ENCODE measurements around the gene CLDN12. TPM values are rescaled to one million over a fixed set of nuclear protein-coding genes. Genes with fewer than 3 reads are reported as not detected.

The CLDN12 gene
- total RNA-seq, 1 experiment from 2014 or later: 39.4 TPM

DNA sequence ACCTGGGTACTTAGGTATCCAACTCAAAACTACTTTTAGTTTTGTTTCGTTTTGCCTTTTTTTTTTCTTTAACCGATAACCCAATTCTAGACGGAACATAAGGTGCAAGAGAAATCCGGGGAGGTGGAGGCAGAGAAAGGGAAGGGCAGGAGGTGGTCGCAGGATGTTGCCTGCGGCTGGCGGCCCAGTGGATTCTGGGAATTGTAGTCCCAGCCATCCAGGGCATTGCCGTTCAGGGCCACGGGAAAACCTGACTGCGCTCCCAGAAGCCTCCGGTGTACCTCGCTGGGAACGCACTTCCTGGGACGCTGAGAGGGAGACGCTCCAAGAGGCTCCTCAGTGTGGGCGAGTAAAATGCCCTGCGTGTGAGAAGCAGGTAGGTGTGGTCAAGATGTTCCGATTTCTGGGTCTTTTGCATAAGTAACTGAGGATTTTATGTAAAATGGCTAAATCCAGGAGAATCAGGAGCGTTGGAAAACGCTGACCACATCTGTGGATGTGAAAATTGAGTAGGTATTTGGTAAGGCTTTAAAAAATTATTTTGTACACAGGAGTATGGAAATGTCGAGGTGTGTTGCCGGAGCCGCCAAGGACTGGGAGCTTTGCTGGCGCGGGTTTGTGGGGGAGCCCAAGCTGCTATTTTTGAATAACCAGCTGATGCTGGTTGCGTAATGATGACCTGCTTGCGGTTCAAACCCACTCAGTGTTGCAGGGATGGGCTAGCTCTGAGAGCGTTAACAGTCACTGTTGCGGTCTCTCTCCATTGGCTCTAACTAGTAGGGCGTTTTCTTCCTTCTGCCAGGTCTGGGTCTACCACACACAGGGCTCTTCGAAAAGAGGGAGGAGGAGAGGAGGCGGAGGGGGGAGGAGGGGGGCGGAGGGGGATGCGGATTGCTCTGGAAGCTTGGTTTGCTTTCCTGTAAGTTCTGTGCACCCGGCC, at the start of gene CLDN12 (continued):
- TF ChIP-seq, protein P1, sequence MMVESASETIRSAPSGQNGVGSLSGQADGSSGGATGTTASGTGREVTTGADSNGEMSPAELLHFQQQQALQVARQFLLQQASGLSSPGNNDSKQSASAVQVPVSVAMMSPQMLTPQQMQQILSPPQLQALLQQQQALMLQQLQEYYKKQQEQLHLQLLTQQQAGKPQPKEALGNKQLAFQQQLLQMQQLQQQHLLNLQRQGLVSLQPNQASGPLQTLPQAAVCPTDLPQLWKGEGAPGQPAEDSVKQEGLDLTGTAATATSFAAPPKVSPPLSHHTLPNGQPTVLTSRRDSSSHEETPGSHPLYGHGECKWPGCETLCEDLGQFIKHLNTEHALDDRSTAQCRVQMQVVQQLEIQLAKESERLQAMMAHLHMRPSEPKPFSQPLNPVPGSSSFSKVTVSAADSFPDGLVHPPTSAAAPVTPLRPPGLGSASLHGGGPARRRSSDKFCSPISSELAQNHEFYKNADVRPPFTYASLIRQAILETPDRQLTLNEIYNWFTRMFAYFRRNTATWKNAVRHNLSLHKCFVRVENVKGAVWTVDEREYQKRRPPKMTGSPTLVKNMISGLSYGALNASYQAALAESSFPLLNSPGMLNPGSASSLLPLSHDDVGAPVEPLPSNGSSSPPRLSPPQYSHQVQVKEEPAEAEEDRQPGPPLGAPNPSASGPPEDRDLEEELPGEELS (CRISPR knock-in tag; IDR thresholded peaks at IDR 0.05): no peak
- TF ChIP-seq, protein P2, sequence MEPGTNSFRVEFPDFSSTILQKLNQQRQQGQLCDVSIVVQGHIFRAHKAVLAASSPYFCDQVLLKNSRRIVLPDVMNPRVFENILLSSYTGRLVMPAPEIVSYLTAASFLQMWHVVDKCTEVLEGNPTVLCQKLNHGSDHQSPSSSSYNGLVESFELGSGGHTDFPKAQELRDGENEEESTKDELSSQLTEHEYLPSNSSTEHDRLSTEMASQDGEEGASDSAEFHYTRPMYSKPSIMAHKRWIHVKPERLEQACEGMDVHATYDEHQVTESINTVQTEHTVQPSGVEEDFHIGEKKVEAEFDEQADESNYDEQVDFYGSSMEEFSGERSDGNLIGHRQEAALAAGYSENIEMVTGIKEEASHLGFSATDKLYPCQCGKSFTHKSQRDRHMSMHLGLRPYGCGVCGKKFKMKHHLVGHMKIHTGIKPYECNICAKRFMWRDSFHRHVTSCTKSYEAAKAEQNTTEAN (CRISPR knock-in tag; IDR thresholded peaks at IDR 0.05): no peak
- TF ChIP-seq TP53 (CRISPR knock-in tag; IDR thresholded peaks at IDR 0.05) (no peak), NR1H2 (CRISPR knock-in tag; IDR thresholded peaks at IDR 0.05) (no peak), NFE2L1 (CRISPR knock-in tag; IDR thresholded peaks at IDR 0.05) (no peak), KAT7 (CRISPR knock-in tag; IDR thresholded peaks at IDR 0.05; ENCODE audit: borderline replicate concordance) (no peak), FOXP1 (CRISPR knock-in tag; IDR thresholded peaks at IDR 0.05; ENCODE audit: borderline replicate concordance) (no peak), CREM (CRISPR knock-in tag; IDR thresholded peaks at IDR 0.05) (peak; percentile 51), GABPB1 (CRISPR knock-in tag; IDR thresholded peaks at IDR 0.05) (peak; percentile 62), TEAD1 (CRISPR knock-in tag; IDR thresholded peaks at IDR 0.05) (peak; percentile 43; the same call in 1 of the 2 replicates), PRRX2 (CRISPR knock-in tag; IDR thresholded peaks at IDR 0.05) (no peak), RORB (CRISPR knock-in tag; IDR thresholded peaks at IDR 0.05) (no peak), ZNF423 (CRISPR knock-in tag; IDR thresholded peaks at IDR 0.05) (0 out of 2 replicates have a peak, but pooled peaks have one; percentile 27), SMAD4 (CRISPR knock-in tag; IDR thresholded peaks at IDR 0.05) (no peak), NFATC4 (CRISPR knock-in tag; IDR thresholded peaks at IDR 0.05) (no peak), GTF2I (CRISPR knock-in tag; conservative IDR thresholded peaks at IDR 0.05) (no peak), NR2C2 (CRISPR knock-in tag; IDR thresholded peaks at IDR 0.05) (no peak), ZNF317 (CRISPR knock-in tag; IDR thresholded peaks at IDR 0.05; ENCODE audit: borderline replicate concordance, low read depth) (no peak)
- TF ChIP-seq, protein P3, sequence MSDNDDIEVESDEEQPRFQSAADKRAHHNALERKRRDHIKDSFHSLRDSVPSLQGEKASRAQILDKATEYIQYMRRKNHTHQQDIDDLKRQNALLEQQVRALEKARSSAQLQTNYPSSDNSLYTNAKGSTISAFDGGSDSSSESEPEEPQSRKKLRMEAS (CRISPR knock-in tag; IDR thresholded peaks at IDR 0.05): peak; percentile 61
- TF ChIP-seq, protein P4, sequence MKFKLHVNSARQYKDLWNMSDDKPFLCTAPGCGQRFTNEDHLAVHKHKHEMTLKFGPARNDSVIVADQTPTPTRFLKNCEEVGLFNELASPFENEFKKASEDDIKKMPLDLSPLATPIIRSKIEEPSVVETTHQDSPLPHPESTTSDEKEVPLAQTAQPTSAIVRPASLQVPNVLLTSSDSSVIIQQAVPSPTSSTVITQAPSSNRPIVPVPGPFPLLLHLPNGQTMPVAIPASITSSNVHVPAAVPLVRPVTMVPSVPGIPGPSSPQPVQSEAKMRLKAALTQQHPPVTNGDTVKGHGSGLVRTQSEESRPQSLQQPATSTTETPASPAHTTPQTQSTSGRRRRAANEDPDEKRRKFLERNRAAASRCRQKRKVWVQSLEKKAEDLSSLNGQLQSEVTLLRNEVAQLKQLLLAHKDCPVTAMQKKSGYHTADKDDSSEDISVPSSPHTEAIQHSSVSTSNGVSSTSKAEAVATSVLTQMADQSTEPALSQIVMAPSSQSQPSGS (CRISPR knock-in tag; IDR thresholded peaks at IDR 0.05; ENCODE audit: borderline replicate concordance, low read depth): no peak
- TF ChIP-seq, protein P5, sequence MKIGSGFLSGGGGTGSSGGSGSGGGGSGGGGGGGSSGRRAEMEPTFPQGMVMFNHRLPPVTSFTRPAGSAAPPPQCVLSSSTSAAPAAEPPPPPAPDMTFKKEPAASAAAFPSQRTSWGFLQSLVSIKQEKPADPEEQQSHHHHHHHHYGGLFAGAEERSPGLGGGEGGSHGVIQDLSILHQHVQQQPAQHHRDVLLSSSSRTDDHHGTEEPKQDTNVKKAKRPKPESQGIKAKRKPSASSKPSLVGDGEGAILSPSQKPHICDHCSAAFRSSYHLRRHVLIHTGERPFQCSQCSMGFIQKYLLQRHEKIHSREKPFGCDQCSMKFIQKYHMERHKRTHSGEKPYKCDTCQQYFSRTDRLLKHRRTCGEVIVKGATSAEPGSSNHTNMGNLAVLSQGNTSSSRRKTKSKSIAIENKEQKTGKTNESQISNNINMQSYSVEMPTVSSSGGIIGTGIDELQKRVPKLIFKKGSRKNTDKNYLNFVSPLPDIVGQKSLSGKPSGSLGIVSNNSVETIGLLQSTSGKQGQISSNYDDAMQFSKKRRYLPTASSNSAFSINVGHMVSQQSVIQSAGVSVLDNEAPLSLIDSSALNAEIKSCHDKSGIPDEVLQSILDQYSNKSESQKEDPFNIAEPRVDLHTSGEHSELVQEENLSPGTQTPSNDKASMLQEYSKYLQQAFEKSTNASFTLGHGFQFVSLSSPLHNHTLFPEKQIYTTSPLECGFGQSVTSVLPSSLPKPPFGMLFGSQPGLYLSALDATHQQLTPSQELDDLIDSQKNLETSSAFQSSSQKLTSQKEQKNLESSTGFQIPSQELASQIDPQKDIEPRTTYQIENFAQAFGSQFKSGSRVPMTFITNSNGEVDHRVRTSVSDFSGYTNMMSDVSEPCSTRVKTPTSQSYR (CRISPR knock-in tag; IDR thresholded peaks at IDR 0.05): no peak
- TF ChIP-seq, protein P6, sequence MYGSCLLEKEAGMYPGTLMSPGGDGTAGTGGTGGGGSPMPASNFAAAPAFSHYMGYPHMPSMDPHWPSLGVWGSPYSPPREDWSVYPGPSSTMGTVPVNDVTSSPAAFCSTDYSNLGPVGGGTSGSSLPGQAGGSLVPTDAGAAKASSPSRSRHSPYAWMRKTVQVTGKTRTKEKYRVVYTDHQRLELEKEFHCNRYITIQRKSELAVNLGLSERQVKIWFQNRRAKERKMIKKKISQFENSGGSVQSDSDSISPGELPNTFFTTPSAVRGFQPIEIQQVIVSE (CRISPR knock-in tag; IDR thresholded peaks at IDR 0.05; ENCODE audit: borderline replicate concordance): no peak

Measured in WTC11 (cell line).